Mesenchymal stem cell (in vitro differentiated cells and primary cell): ENCODE results near the gene CNTNAP2.

Experiments used
- DNase-seq: peaks from one replicate; pipeline ENCODE4 v3.0.0-alpha.2; 2013
- H2AFZ ChIP-seq: one replicate; pipeline ENCODE4 v1.6.1; 2013; ENCODE audit warnings: low read depth, mild to moderate bottlenecking, control low read depth, inconsistent platforms, low read length, moderate library complexity
- H2AK5ac ChIP-seq: 2 replicates; pipeline ENCODE4 v1.6.1; 2013; ENCODE audit warnings: low read length, moderate library complexity, mild to moderate bottlenecking, inconsistent platforms; ENCODE audit not compliant: severe bottlenecking
- H2BK120ac ChIP-seq: one replicate; pipeline ENCODE4 v1.6.1; 2013; ENCODE audit warnings: low read depth, mild to moderate bottlenecking, inconsistent platforms, low read length, moderate library complexity
- H2BK12ac ChIP-seq, 2 experiments: one replicate each; pipeline ENCODE4 v1.6.1; 2013; ENCODE audit warnings: inconsistent platforms in 2 of 2, low read length in 2 of 2, mild to moderate bottlenecking in 2 of 2, moderate library complexity in 2 of 2, control low read depth in 1 of 2
- H2BK15ac ChIP-seq: one replicate; pipeline ENCODE4 v1.6.1; 2013; ENCODE audit warnings: mild to moderate bottlenecking, low read depth, inconsistent platforms; ENCODE audit not compliant: poor library complexity, severe bottlenecking
- H2BK5ac ChIP-seq: 2 replicates; pipeline ENCODE4 v1.6.1; 2013; ENCODE audit warnings: low read depth, mild to moderate bottlenecking, low read length, control low read depth, inconsistent platforms; ENCODE audit not compliant: poor library complexity, severe bottlenecking
- H3K14ac ChIP-seq, 2 experiments: one replicate each; pipeline ENCODE4 v1.6.1; 2013; ENCODE audit warnings: inconsistent platforms in 2 of 2, low read length in 2 of 2, control low read depth in 1 of 2, mild to moderate bottlenecking in 1 of 2, moderate library complexity in 1 of 2
- H3K18ac ChIP-seq, 2 experiments: one replicate each; pipeline ENCODE4 v1.6.1; 2013; ENCODE audit warnings: inconsistent platforms in 2 of 2, low read length in 2 of 2, control low read depth in 1 of 2, low read depth in 1 of 2, mild to moderate bottlenecking in 1 of 2
- H3K23ac ChIP-seq, 2 experiments: one replicate each; pipeline ENCODE4 v1.6.1; 2013; ENCODE audit warnings: inconsistent platforms in 2 of 2, low read length in 2 of 2, mild to moderate bottlenecking in 2 of 2, moderate library complexity in 2 of 2, control low read depth in 1 of 2
- H3K27ac ChIP-seq: 2 replicates; pipeline ENCODE4 v1.5.1; 2013; ENCODE audit warnings: mild to moderate bottlenecking, moderate library complexity, low read length, control low read depth, inconsistent platforms; ENCODE audit not compliant: poor library complexity, severe bottlenecking
- H3K27me3 ChIP-seq, 2 experiments: 2 replicates each; pipeline versions ENCODE4 v1.6.1 to v1.7.0; 2013; ENCODE audit warnings: low read length in 2 of 2, mild to moderate bottlenecking in 2 of 2, moderate library complexity in 2 of 2, control low read depth in 1 of 2, inconsistent platforms in 1 of 2; ENCODE audit not compliant: control insufficient read depth in 1 of 2, insufficient read depth in 1 of 2
- H3K36me3 ChIP-seq, 2 experiments: 2 replicates each; pipeline versions ENCODE4 v1.6.1 to v1.7.0; 2013; ENCODE audit warnings: low read length in 2 of 2, control low read depth in 1 of 2, inconsistent platforms in 1 of 2, low read depth in 1 of 2, mild to moderate bottlenecking in 1 of 2; ENCODE audit not compliant: insufficient read depth in 2 of 2, control insufficient read depth in 1 of 2
- H3K4ac ChIP-seq, 2 experiments: one replicate each; pipeline ENCODE4 v1.6.1; 2013; ENCODE audit warnings: inconsistent platforms in 2 of 2, low read length in 2 of 2, mild to moderate bottlenecking in 2 of 2, moderate library complexity in 2 of 2, control low read depth in 1 of 2, low read depth in 1 of 2
- H3K4me1 ChIP-seq: 2 replicates; pipeline ENCODE4 v1.6.1; 2013; ENCODE audit warnings: low read depth, low read length, control low read depth; ENCODE audit not compliant: control insufficient read depth, insufficient read depth
- H3K4me2 ChIP-seq: 2 replicates; pipeline ENCODE4 v1.6.1; 2013; ENCODE audit warnings: low read length, mild to moderate bottlenecking, inconsistent platforms; ENCODE audit not compliant: poor library complexity, severe bottlenecking
- H3K4me3 ChIP-seq, 2 experiments: 2 replicates each; pipeline versions ENCODE4 v1.5.1 to v1.7.0; 2013; ENCODE audit warnings: low read length in 2 of 2, mild to moderate bottlenecking in 2 of 2, control low read depth in 1 of 2, low read depth in 1 of 2; ENCODE audit not compliant: insufficient read depth in 1 of 2
- H3K79me1 ChIP-seq: replicated peaks from 2 replicates; pipeline ENCODE4 v1.6.1; 2013; ENCODE audit warnings: mild to moderate bottlenecking, control low read depth, low read length, inconsistent platforms; ENCODE audit not compliant: poor library complexity, severe bottlenecking
- H3K9ac ChIP-seq: 2 replicates; pipeline ENCODE4 v1.7.0; 2013; ENCODE audit warnings: mild to moderate bottlenecking, low read length, moderate library complexity
- H3K9me3 ChIP-seq: 2 replicates; pipeline ENCODE4 v1.7.0; 2013; ENCODE audit warnings: mild to moderate bottlenecking, low read length; ENCODE audit not compliant: control insufficient read depth
- H4K8ac ChIP-seq: one replicate; pipeline ENCODE4 v1.6.1; 2013; ENCODE audit warnings: inconsistent platforms, mild to moderate bottlenecking, low read length, moderate library complexity
- H4K91ac ChIP-seq: one replicate; pipeline ENCODE4 v1.6.1; 2013; ENCODE audit warnings: mild to moderate bottlenecking, low read length, inconsistent platforms
- WGBS: methylation state at CpG from one replicate; pipeline ENCODE4 v1.1.7; 2013; ENCODE audit warnings: mixed read lengths; 5-methylcytosine and 5-hydroxymethylcytosine counted together

CNTNAP2 gene

GRCh38 chr7:147540743-147541142 is 1424.1 kb downstream of the CNTNAP2 start:
- Histone ChIP-seq H4K91ac (no peak overlapping the region), H3K4me2 (no peak overlapping the region), H3K27ac (no peak overlapping the region), H3K36me3 (no peaks in the 10 kb centered on the region), H3K27me3 (no peaks in the 10 kb centered on the region), H3K9ac (no peak overlapping the region), H3K4me1 (no peaks in the 10 kb centered on the region), H2BK12ac (no peak overlapping the region), H3K79me1 (no peaks in the 10 kb centered on the region), H2AFZ (no peak overlapping the region), H3K14ac (no peak overlapping the region), H3K23ac (no peak overlapping the region), H2AK5ac (no peak overlapping the region), H2BK5ac (no peak overlapping the region), H3K18ac (no peak overlapping the region), H3K4ac (no peak overlapping the region), H3K4me3 (no peak overlapping the region), H2BK120ac (no peak overlapping the region), H3K9me3 (peaks cover 6% of the 10 kb centered on the region), H4K8ac (no peak overlapping the region), H2BK15ac (no peak overlapping the region)
- no peak for DNase-seq
- 94% methylated on average over 5 of the region's 6 CpGs for WGBS

GRCh38 chr7:147541261-147541660 is 1424.7 kb downstream of the CNTNAP2 start:
- Histone ChIP-seq H3K79me1 (no peaks in the 10 kb centered on the region), H3K9me3 (peaks cover 6% of the 10 kb centered on the region), H3K18ac (no peak overlapping the region), H2AFZ (no peak overlapping the region), H2BK15ac (no peak overlapping the region), H3K9ac (no peak overlapping the region), H3K4me2 (no peak overlapping the region), H2BK5ac (no peak overlapping the region), H4K8ac (no peak overlapping the region), H3K4me1 (no peaks in the 10 kb centered on the region), H3K4me3 (no peak overlapping the region), H3K27ac (no peak overlapping the region), H3K36me3 (no peaks in the 10 kb centered on the region), H3K27me3 (no peaks in the 10 kb centered on the region), H3K23ac (no peak overlapping the region), H3K14ac (no peak overlapping the region), H4K91ac (no peak overlapping the region), H2BK12ac (no peak overlapping the region), H2BK120ac (no peak overlapping the region), H2AK5ac (no peak overlapping the region), H3K4ac (no peak overlapping the region)
- 80% methylated on average over 1 of the region's 4 CpGs for WGBS
- no peak for DNase-seq

DNA sequence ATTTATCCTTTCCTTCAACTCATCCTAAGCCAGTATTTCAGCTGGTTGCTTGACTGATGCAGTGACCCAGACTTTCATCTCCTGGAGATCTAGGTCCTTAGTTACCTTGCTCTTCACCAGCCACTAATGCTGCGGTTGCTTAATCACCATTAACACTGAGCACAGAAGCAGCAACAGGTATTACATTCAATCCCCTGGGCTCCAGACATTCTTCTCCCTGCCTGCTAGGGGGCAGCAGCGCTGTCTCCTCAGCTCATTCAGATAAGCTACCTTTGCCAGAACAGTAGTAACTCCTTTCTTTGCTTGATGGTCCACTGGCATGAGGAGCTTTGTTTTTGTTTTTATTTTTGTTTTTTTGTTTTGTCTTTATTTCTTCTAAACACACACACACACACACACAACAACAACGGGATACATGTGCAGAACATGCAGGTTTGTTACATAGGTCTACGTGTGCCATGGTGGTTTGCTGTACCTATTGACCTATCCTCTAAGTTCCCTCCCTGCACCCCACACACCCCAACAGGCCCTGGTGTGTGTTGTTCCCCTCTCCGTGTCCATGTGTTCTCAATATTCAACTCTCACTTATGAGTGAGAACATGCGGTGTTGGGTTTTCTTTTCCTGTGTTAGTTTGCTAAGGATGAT is 1430.8 kb downstream of the CNTNAP2 start:
- no peak overlapping the region for H3K23ac ChIP-seq
- no peak overlapping the region for H3K18ac ChIP-seq
- peaks cover 6% of the 10 kb centered on the region for H3K9me3 ChIP-seq
- no peak for DNase-seq
- no peaks in the 10 kb centered on the region for H3K4me1 ChIP-seq
- no peak overlapping the region for H3K4ac ChIP-seq
- no peak overlapping the region for H2AK5ac ChIP-seq
- no peak overlapping the region for H4K91ac ChIP-seq
- H3K36me3 ChIP-seq = no peaks in the 10 kb centered on the region
- H3K4me2 ChIP-seq = no peak overlapping the region
- H4K8ac ChIP-seq = no peak overlapping the region
- no peak overlapping the region for H3K9ac ChIP-seq
- H3K4me3 ChIP-seq = no peak overlapping the region
- no peaks in the 10 kb centered on the region for H3K27me3 ChIP-seq
- no peak overlapping the region for H2BK5ac ChIP-seq
- H3K14ac ChIP-seq = no peak overlapping the region
- no peaks in the 10 kb centered on the region for H3K79me1 ChIP-seq
- WGBS = 67% methylated on average over 5 of the region's 6 CpGs
- H2AFZ ChIP-seq = no peak overlapping the region
- no peak overlapping the region for H2BK12ac ChIP-seq
- H2BK120ac ChIP-seq = no peak overlapping the region
- H3K27ac ChIP-seq = no peak overlapping the region
- H2BK15ac ChIP-seq = no peak overlapping the region

- H4K91ac ChIP-seq = no peak overlapping the region
- no peaks in the 10 kb centered on the region for H3K9me3 ChIP-seq
- no peak overlapping the region for H3K4me3 ChIP-seq
- H2AFZ ChIP-seq = no peak overlapping the region
- H3K4me2 ChIP-seq = no peak overlapping the region
- no peaks in the 10 kb centered on the region for H3K27me3 ChIP-seq
- no peak overlapping the region for H3K9ac ChIP-seq
- no peaks in the 10 kb centered on the region for H3K79me1 ChIP-seq
- H3K4ac ChIP-seq = no peak overlapping the region
- H2BK12ac ChIP-seq = no peak overlapping the region
- no peak overlapping the region for H2BK5ac ChIP-seq
- no peak overlapping the region for H2BK15ac ChIP-seq
- H3K36me3 ChIP-seq = no peaks in the 10 kb centered on the region
- no peak for DNase-seq
- H3K14ac ChIP-seq = no peak overlapping the region
- H3K4me1 ChIP-seq = no peaks in the 10 kb centered on the region
- no peak overlapping the region for H3K18ac ChIP-seq
- H3K23ac ChIP-seq = no peak overlapping the region
- no peak overlapping the region for H4K8ac ChIP-seq
- H2BK120ac ChIP-seq = no peak overlapping the region
- H3K27ac ChIP-seq = no peak overlapping the region
- no peak overlapping the region for H2AK5ac ChIP-seq
These were observed 1439.7 kb downstream of the CNTNAP2 start for GRCh38 chr7:147556317-147556716.
